ENCODE results near the gene CDH20. TPM values are rescaled to one million over a fixed set of nuclear protein-coding genes. Genes with fewer than 3 reads are reported as not detected.
A peak's percentile ranks its signal among the peaks of the same experiment; 100 is the strongest.

CDH20 gene
- total and polyA plus RNA-seq, 5 donors from 2014 or later: 0.06 to 0.25 TPM; not detected in 3

GRCh38 chr18:61402726-61403125 lies 69.5 kb downstream of the CDH20 start:
- Histone ChIP-seq H3K9me3 (ENCODE audit: control insufficient read depth in 2 of 2, low read length in 2 of 2) (no peaks in the 10 kb centered on the region), H3K27me3 (ENCODE audit: control insufficient read depth, insufficient read depth, low read length) (no peaks in the 10 kb centered on the region), H3K27ac (ENCODE audit: insufficient read depth, low read length, poor library complexity, severe bottlenecking) (no peak overlapping the region), H3K4me1 (ENCODE audit: control insufficient read depth, insufficient read depth, low read length, poor library complexity, severe bottlenecking) (no peaks in the 10 kb centered on the region), H3K4me3 (ENCODE audit: low read depth, low read length) (no peak overlapping the region), H3K36me3 (ENCODE audit: control insufficient read depth, insufficient read depth, low read length) (no peaks in the 10 kb centered on the region)
- Mint-ChIP-seq H3K36me3 (no peaks in the 10 kb centered on the region), H3K27ac (no peak overlapping the region), H3K27me3 (no peaks in the 10 kb centered on the region), H3K4me3 (no peak overlapping the region), H3K9me3 (peaks cover 0 to 11% (median 0%) of the 10 kb centered on the region in 7 donors), H3K4me1 (no peaks in the 10 kb centered on the region)
- DNase-seq (no peak), ATAC-seq (ENCODE audit: low read depth in 2 of 2) (no peak)

- H3K4me3 Mint-ChIP-seq: no peak overlapping the region
- no peaks in the 10 kb centered on the region for H3K4me1 Mint-ChIP-seq
- DNase-seq: no peak
Observed at GRCh38 chr18:61413396-61413795, 80.2 kb downstream of the CDH20 start.

GRCh38 chr18:61414086-61414485 lies 80.9 kb downstream of the CDH20 start:
- H3K4me3 ChIP-seq (ENCODE audit: low read depth, low read length): no peak overlapping the region
- H3K27me3 Mint-ChIP-seq: no peaks in the 10 kb centered on the region
- DNase-seq: no peak
- H3K4me1 Mint-ChIP-seq: no peaks in the 10 kb centered on the region
- H3K4me1 ChIP-seq (ENCODE audit: control insufficient read depth, insufficient read depth, low read length, poor library complexity, severe bottlenecking): no peaks in the 10 kb centered on the region
- H3K36me3 ChIP-seq (ENCODE audit: control insufficient read depth, insufficient read depth, low read length): no peaks in the 10 kb centered on the region
- H3K27me3 ChIP-seq (ENCODE audit: control insufficient read depth, insufficient read depth, low read length): no peaks in the 10 kb centered on the region
- H3K27ac ChIP-seq (ENCODE audit: insufficient read depth, low read length, poor library complexity, severe bottlenecking): no peak overlapping the region
- no peak overlapping the region for H3K27ac Mint-ChIP-seq
- no peak overlapping the region for H3K4me3 Mint-ChIP-seq
- H3K9me3 Mint-ChIP-seq: peaks cover 0 to 2% (median 0%) of the 10 kb centered on the region in 7 donors
- H3K36me3 Mint-ChIP-seq: no peaks in the 10 kb centered on the region
- no peaks in the 10 kb centered on the region for H3K9me3 ChIP-seq (ENCODE audit: control insufficient read depth in 2 of 2, low read length in 2 of 2)
- no peak for ATAC-seq (ENCODE audit: low read depth in 2 of 2)

More at GRCh38 chr18:61413396-61413795, 80.2 kb downstream of the CDH20 start:
- Mint-ChIP-seq H3K9me3 (peaks cover 0 to 2% (median 0%) of the 10 kb centered on the region in 7 donors), H3K27me3 (no peaks in the 10 kb centered on the region), H3K36me3 (no peaks in the 10 kb centered on the region), H3K27ac (no peak overlapping the region)
- Histone ChIP-seq H3K4me1 (ENCODE audit: control insufficient read depth, insufficient read depth, low read length, poor library complexity, severe bottlenecking) (no peaks in the 10 kb centered on the region), H3K36me3 (ENCODE audit: control insufficient read depth, insufficient read depth, low read length) (no peaks in the 10 kb centered on the region), H3K4me3 (ENCODE audit: low read depth, low read length) (no peak overlapping the region), H3K27ac (ENCODE audit: insufficient read depth, low read length, poor library complexity, severe bottlenecking) (no peak overlapping the region), H3K27me3 (ENCODE audit: control insufficient read depth, insufficient read depth, low read length) (no peaks in the 10 kb centered on the region), H3K9me3 (ENCODE audit: control insufficient read depth in 2 of 2, low read length in 2 of 2) (no peaks in the 10 kb centered on the region)
- ATAC-seq (ENCODE audit: low read depth in 2 of 2): no peak

GRCh38 chr18:61419763-61420162 lies 86.5 kb downstream of the CDH20 start:
- Mint-ChIP-seq H3K27ac (no peak overlapping the region), H3K4me3 (no peak overlapping the region), H3K4me1 (no peaks in the 10 kb centered on the region), H3K36me3 (no peaks in the 10 kb centered on the region), H3K9me3 (peaks cover 0 to 2% (median 0%) of the 10 kb centered on the region in 7 donors), H3K27me3 (no peaks in the 10 kb centered on the region)
- ATAC-seq (ENCODE audit: low read depth in 2 of 2): no peak
- H3K9me3 ChIP-seq (ENCODE audit: control insufficient read depth in 2 of 2, low read length in 2 of 2): no peaks in the 10 kb centered on the region
- H3K36me3 ChIP-seq (ENCODE audit: control insufficient read depth, insufficient read depth, low read length): no peaks in the 10 kb centered on the region
- DNase-seq: no peak
- no peaks in the 10 kb centered on the region for H3K27me3 ChIP-seq (ENCODE audit: control insufficient read depth, insufficient read depth, low read length)
- no peak overlapping the region for H3K27ac ChIP-seq (ENCODE audit: insufficient read depth, low read length, poor library complexity, severe bottlenecking)
- no peak overlapping the region for H3K4me3 ChIP-seq (ENCODE audit: low read depth, low read length)
- H3K4me1 ChIP-seq (ENCODE audit: control insufficient read depth, insufficient read depth, low read length, poor library complexity, severe bottlenecking): no peaks in the 10 kb centered on the region

- H3K4me1 Mint-ChIP-seq: no peaks in the 10 kb centered on the region
- H3K27me3 Mint-ChIP-seq: no peaks in the 10 kb centered on the region
- peaks cover 0 to 3% (median 0%) of the 10 kb centered on the region in 7 donors for H3K9me3 Mint-ChIP-seq
- ATAC-seq (ENCODE audit: low read depth in 2 of 2) (no peak), DNase-seq (no peak)
- no peak overlapping the region for H3K4me3 Mint-ChIP-seq
- Histone ChIP-seq H3K27me3 (ENCODE audit: control insufficient read depth, insufficient read depth, low read length) (no peaks in the 10 kb centered on the region), H3K36me3 (ENCODE audit: control insufficient read depth, insufficient read depth, low read length) (no peaks in the 10 kb centered on the region), H3K4me3 (ENCODE audit: low read depth, low read length) (no peak overlapping the region), H3K4me1 (ENCODE audit: control insufficient read depth, insufficient read depth, low read length, poor library complexity, severe bottlenecking) (no peaks in the 10 kb centered on the region), H3K9me3 (ENCODE audit: control insufficient read depth in 2 of 2, low read length in 2 of 2) (no peaks in the 10 kb centered on the region), H3K27ac (ENCODE audit: insufficient read depth, low read length, poor library complexity, severe bottlenecking) (no peak overlapping the region)
- no peak overlapping the region for H3K27ac Mint-ChIP-seq
- H3K36me3 Mint-ChIP-seq: no peaks in the 10 kb centered on the region
Observed at GRCh38 chr18:61420218-61420885, 87.1 kb downstream of the CDH20 start.

GRCh38 chr18:61426492-61427053 lies 93.3 kb downstream of the CDH20 start:
- Mint-ChIP-seq H3K27me3 (no peaks in the 10 kb centered on the region), H3K4me3 (no peak overlapping the region), H3K36me3 (no peaks in the 10 kb centered on the region), H3K4me1 (no peaks in the 10 kb centered on the region), H3K9me3 (peaks cover 0 to 3% (median 0%) of the 10 kb centered on the region in 7 donors), H3K27ac (peak overlapping the region in 1 of 3 donors; percentile 26)
- Histone ChIP-seq H3K27me3 (ENCODE audit: control insufficient read depth, insufficient read depth, low read length) (no peaks in the 10 kb centered on the region), H3K9me3 (ENCODE audit: control insufficient read depth in 2 of 2, low read length in 2 of 2) (no peaks in the 10 kb centered on the region), H3K27ac (ENCODE audit: insufficient read depth, low read length, poor library complexity, severe bottlenecking) (no peak overlapping the region), H3K4me3 (ENCODE audit: low read depth, low read length) (no peak overlapping the region), H3K36me3 (ENCODE audit: control insufficient read depth, insufficient read depth, low read length) (no peaks in the 10 kb centered on the region), H3K4me1 (ENCODE audit: control insufficient read depth, insufficient read depth, low read length, poor library complexity, severe bottlenecking) (no peaks in the 10 kb centered on the region)
- DNase-seq: no peak
- ATAC-seq (ENCODE audit: low read depth in 2 of 2): no peak

- H3K4me3 Mint-ChIP-seq: no peak overlapping the region
- no peak overlapping the region for H3K27ac Mint-ChIP-seq
- H3K9me3 ChIP-seq (ENCODE audit: control insufficient read depth in 2 of 2, low read length in 2 of 2): no peaks in the 10 kb centered on the region
- no peak for DNase-seq
- no peak overlapping the region for H3K27ac ChIP-seq (ENCODE audit: insufficient read depth, low read length, poor library complexity, severe bottlenecking)
- peaks cover 0 to 3% (median 0%) of the 10 kb centered on the region in 7 donors for H3K9me3 Mint-ChIP-seq
- no peaks in the 10 kb centered on the region for H3K4me1 Mint-ChIP-seq
- H3K4me3 ChIP-seq (ENCODE audit: low read depth, low read length): no peak overlapping the region
- no peak for ATAC-seq (ENCODE audit: low read depth in 2 of 2)
- no peaks in the 10 kb centered on the region for H3K4me1 ChIP-seq (ENCODE audit: control insufficient read depth, insufficient read depth, low read length, poor library complexity, severe bottlenecking)
- H3K36me3 Mint-ChIP-seq: no peaks in the 10 kb centered on the region
- H3K36me3 ChIP-seq (ENCODE audit: control insufficient read depth, insufficient read depth, low read length): no peaks in the 10 kb centered on the region
- no peaks in the 10 kb centered on the region for H3K27me3 Mint-ChIP-seq
- H3K27me3 ChIP-seq (ENCODE audit: control insufficient read depth, insufficient read depth, low read length): no peaks in the 10 kb centered on the region
Observed at GRCh38 chr18:61428266-61428665, 95.0 kb downstream of the CDH20 start.

GRCh38 chr18:61432590-61432989 lies 99.4 kb downstream of the CDH20 start:
- H3K4me3 Mint-ChIP-seq: no peak overlapping the region
- DNase-seq: no peak
- H3K4me1 Mint-ChIP-seq: no peaks in the 10 kb centered on the region
- no peaks in the 10 kb centered on the region for H3K27me3 Mint-ChIP-seq
- no peak overlapping the region for H3K27ac Mint-ChIP-seq
- Histone ChIP-seq H3K27ac (ENCODE audit: insufficient read depth, low read length, poor library complexity, severe bottlenecking) (no peak overlapping the region), H3K27me3 (ENCODE audit: control insufficient read depth, insufficient read depth, low read length) (no peaks in the 10 kb centered on the region), H3K4me1 (ENCODE audit: control insufficient read depth, insufficient read depth, low read length, poor library complexity, severe bottlenecking) (no peaks in the 10 kb centered on the region), H3K9me3 (ENCODE audit: control insufficient read depth in 2 of 2, low read length in 2 of 2) (no peaks in the 10 kb centered on the region), H3K36me3 (ENCODE audit: control insufficient read depth, insufficient read depth, low read length) (no peaks in the 10 kb centered on the region), H3K4me3 (ENCODE audit: low read depth, low read length) (no peak overlapping the region)
- H3K9me3 Mint-ChIP-seq: peaks cover 0 to 4% (median 0%) of the 10 kb centered on the region in 7 donors
- H3K36me3 Mint-ChIP-seq: no peaks in the 10 kb centered on the region
- ATAC-seq (ENCODE audit: low read depth in 2 of 2): no peak
